ENCODE results near the gene USP32.

DNA sequence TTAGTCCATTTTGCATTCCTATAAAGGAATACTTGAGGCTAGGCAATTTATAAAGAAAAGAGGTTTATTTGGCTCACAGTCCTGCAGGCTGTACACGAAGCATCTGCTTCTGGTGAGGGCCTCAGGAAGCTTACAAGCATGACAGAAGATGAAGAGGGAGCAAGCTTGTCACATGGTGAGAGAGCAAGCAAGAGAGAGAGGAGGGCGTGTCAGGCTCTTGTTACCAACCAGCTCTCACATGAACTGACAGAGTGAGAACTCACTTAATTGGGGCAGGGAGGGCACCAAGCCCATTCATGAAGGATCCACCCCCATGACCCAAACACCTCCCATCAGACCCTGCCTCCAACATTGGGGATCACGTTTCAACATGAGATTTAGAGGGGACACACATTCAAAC is 31.9 kb upstream of the USP32 start:
- TF ChIP-seq POLR2A (IDR thresholded peaks at IDR 0.05; ENCODE audit: low read length): no peak
- no peak for TF ChIP-seq GATA1 (IDR thresholded peaks at IDR 0.05; ENCODE audit: low read depth, low read length)
